HepG2 (cell line): Measurements from ENCODE around the gene SH3BGR.

ENCODE experiments used
- MAZ ChIP-seq, 2 experiments: sonication (generic) in 1 of 2; formaldehyde crosslinking in 1 of 2; IDR thresholded peaks; 2 replicates each; pipeline versions ENCODE4 v1.5.0 to v1.6.1; 2012 to 2020; ENCODE audit warnings: low read depth in 2 of 2, mild to moderate bottlenecking in 2 of 2, borderline replicate concordance in 1 of 2, improper control_type of control experiment in 1 of 2, low read length in 1 of 2, missing genetic modification reagents in 1 of 2, moderate library complexity in 1 of 2
- MTA3 ChIP-seq: sonication (generic); formaldehyde crosslinking; IDR thresholded peaks from 2 replicates; pipeline ENCODE4 v1.4.0; 2020; ENCODE audit warnings: missing genetic modification reagents
- MYC ChIP-seq: sonication (generic); formaldehyde crosslinking; IDR thresholded peaks from 2 replicates; pipeline ENCODE4 v1.9.0; 2021; ENCODE audit warnings: missing genetic modification reagents, borderline replicate concordance
- NR3C1 ChIP-seq: sonication (generic); formaldehyde crosslinking; IDR thresholded peaks from 2 replicates; pipeline ENCODE4 v1.4.0; 2020; ENCODE audit warnings: missing genetic modification reagents
- ZNF224 ChIP-seq: sonication (generic); formaldehyde crosslinking; IDR thresholded peaks from 2 replicates; pipeline ENCODE4 v1.5.0; 2020; ENCODE audit warnings: mild to moderate bottlenecking, missing genetic modification reagents
- ZNF713 ChIP-seq: sonication (generic); formaldehyde crosslinking; IDR thresholded peaks from 2 replicates; pipeline ENCODE4 v1.4.0; 2020; ENCODE audit warnings: mild to moderate bottlenecking, missing genetic modification reagents
- TF ChIP-seq, protein P1 (sequence below): sonication (generic); formaldehyde crosslinking; IDR thresholded peaks from 2 replicates; pipeline ENCODE4 v1.5.0; 2020; ENCODE audit warnings: mild to moderate bottlenecking, missing genetic modification reagents, moderate library complexity
- TF ChIP-seq, protein P2 (sequence below): sonication (generic); formaldehyde crosslinking; IDR thresholded peaks from 2 replicates; pipeline ENCODE4 v1.5.1; 2020; ENCODE audit warnings: missing genetic modification reagents, mild to moderate bottlenecking, borderline replicate concordance
- TF ChIP-seq, protein P3 (sequence below): sonication (generic); formaldehyde crosslinking; IDR thresholded peaks from 2 replicates; pipeline ENCODE4 v1.9.0; 2022; ENCODE audit warnings: low read depth, missing genetic modification reagents
- TF ChIP-seq, protein P4 (sequence below): sonication (generic); formaldehyde crosslinking; IDR thresholded peaks from 2 replicates; pipeline ENCODE4 v1.5.1; 2020; ENCODE audit warnings: mild to moderate bottlenecking, missing genetic modification reagents, moderate library complexity
- TF ChIP-seq, protein P5 (sequence below): sonication (generic); formaldehyde crosslinking; IDR thresholded peaks from 2 replicates; pipeline ENCODE4 v1.5.0; 2020; ENCODE audit warnings: mild to moderate bottlenecking, missing genetic modification reagents
- TF ChIP-seq, protein P6 (sequence below): sonication (generic); formaldehyde crosslinking; IDR thresholded peaks from 2 replicates; pipeline ENCODE4 v1.4.0; 2020; ENCODE audit warnings: missing genetic modification reagents

DNA sequence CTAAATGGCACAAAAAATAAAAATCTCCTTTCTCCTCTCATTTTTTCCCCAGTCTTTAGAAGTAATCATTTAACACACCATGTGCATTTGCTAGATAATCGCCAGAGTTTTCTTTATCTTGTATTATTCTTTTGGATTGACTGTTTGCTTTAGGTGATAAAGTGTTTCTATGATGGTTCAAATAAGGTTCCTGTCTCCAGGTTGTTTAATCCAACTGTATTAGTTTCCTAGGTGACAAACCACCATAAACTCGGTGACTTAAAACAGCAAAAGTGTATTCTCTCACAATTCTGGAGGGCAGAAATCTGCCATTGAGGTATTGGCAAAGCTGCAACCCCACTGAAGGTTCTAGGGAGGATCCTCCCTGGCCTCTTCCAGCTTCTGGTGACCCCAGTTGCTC, 109.4 kb downstream of the SH3BGR start:
- TF ChIP-seq NR3C1 (CRISPR knock-in tag) (no peak), MAZ (IDR thresholded peaks at IDR 0.05; ENCODE audit: borderline replicate concordance, low read depth, low read length) (no peak), MAZ (CRISPR knock-in tag; IDR thresholded peaks at IDR 0.05; ENCODE audit: low read depth) (no peak), ZNF713 (CRISPR knock-in tag) (no peak), ZNF224 (CRISPR knock-in tag) (no peak), MTA3 (CRISPR knock-in tag) (no peak), MYC (no peak)
- TF ChIP-seq, protein P1, sequence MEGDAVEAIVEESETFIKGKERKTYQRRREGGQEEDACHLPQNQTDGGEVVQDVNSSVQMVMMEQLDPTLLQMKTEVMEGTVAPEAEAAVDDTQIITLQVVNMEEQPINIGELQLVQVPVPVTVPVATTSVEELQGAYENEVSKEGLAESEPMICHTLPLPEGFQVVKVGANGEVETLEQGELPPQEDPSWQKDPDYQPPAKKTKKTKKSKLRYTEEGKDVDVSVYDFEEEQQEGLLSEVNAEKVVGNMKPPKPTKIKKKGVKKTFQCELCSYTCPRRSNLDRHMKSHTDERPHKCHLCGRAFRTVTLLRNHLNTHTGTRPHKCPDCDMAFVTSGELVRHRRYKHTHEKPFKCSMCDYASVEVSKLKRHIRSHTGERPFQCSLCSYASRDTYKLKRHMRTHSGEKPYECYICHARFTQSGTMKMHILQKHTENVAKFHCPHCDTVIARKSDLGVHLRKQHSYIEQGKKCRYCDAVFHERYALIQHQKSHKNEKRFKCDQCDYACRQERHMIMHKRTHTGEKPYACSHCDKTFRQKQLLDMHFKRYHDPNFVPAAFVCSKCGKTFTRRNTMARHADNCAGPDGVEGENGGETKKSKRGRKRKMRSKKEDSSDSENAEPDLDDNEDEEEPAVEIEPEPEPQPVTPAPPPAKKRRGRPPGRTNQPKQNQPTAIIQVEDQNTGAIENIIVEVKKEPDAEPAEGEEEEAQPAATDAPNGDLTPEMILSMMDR (CRISPR knock-in tag): no peak
- TF ChIP-seq, protein P2, sequence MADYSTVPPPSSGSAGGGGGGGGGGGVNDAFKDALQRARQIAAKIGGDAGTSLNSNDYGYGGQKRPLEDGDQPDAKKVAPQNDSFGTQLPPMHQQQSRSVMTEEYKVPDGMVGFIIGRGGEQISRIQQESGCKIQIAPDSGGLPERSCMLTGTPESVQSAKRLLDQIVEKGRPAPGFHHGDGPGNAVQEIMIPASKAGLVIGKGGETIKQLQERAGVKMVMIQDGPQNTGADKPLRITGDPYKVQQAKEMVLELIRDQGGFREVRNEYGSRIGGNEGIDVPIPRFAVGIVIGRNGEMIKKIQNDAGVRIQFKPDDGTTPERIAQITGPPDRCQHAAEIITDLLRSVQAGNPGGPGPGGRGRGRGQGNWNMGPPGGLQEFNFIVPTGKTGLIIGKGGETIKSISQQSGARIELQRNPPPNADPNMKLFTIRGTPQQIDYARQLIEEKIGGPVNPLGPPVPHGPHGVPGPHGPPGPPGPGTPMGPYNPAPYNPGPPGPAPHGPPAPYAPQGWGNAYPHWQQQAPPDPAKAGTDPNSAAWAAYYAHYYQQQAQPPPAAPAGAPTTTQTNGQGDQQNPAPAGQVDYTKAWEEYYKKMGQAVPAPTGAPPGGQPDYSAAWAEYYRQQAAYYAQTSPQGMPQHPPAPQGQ (CRISPR knock-in tag): no peak
- TF ChIP-seq, protein P3, sequence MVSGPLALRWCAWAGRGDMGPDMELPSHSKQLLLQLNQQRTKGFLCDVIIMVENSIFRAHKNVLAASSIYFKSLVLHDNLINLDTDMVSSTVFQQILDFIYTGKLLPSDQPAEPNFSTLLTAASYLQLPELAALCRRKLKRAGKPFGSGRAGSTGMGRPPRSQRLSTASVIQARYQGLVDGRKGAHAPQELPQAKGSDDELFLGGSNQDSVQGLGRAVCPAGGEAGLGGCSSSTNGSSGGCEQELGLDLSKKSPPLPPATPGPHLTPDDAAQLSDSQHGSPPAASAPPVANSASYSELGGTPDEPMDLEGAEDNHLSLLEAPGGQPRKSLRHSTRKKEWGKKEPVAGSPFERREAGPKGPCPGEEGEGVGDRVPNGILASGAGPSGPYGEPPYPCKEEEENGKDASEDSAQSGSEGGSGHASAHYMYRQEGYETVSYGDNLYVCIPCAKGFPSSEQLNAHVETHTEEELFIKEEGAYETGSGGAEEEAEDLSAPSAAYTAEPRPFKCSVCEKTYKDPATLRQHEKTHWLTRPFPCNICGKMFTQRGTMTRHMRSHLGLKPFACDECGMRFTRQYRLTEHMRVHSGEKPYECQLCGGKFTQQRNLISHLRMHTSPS (CRISPR knock-in tag): no peak
- TF ChIP-seq, protein P4, sequence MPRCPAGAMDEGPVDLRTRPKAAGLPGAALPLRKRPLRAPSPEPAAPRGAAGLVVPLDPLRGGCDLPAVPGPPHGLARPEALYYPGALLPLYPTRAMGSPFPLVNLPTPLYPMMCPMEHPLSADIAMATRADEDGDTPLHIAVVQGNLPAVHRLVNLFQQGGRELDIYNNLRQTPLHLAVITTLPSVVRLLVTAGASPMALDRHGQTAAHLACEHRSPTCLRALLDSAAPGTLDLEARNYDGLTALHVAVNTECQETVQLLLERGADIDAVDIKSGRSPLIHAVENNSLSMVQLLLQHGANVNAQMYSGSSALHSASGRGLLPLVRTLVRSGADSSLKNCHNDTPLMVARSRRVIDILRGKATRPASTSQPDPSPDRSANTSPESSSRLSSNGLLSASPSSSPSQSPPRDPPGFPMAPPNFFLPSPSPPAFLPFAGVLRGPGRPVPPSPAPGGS: no peak
- TF ChIP-seq, protein P5, sequence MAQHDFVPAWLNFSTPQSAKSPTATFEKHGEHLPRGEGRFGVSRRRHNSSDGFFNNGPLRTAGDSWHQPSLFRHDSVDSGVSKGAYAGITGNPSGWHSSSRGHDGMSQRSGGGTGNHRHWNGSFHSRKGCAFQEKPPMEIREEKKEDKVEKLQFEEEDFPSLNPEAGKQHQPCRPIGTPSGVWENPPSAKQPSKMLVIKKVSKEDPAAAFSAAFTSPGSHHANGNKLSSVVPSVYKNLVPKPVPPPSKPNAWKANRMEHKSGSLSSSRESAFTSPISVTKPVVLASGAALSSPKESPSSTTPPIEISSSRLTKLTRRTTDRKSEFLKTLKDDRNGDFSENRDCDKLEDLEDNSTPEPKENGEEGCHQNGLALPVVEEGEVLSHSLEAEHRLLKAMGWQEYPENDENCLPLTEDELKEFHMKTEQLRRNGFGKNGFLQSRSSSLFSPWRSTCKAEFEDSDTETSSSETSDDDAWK: no peak
- TF ChIP-seq, protein P6, sequence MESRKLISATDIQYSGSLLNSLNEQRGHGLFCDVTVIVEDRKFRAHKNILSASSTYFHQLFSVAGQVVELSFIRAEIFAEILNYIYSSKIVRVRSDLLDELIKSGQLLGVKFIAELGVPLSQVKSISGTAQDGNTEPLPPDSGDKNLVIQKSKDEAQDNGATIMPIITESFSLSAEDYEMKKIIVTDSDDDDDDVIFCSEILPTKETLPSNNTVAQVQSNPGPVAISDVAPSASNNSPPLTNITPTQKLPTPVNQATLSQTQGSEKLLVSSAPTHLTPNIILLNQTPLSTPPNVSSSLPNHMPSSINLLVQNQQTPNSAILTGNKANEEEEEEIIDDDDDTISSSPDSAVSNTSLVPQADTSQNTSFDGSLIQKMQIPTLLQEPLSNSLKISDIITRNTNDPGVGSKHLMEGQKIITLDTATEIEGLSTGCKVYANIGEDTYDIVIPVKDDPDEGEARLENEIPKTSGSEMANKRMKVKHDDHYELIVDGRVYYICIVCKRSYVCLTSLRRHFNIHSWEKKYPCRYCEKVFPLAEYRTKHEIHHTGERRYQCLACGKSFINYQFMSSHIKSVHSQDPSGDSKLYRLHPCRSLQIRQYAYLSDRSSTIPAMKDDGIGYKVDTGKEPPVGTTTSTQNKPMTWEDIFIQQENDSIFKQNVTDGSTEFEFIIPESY (CRISPR knock-in tag): no peak
